ENCODE measurements around the gene FEV.

FEV gene

GRCh38 chr2:219001577-219002394 is 16.8 kb upstream of the FEV start:
- no peak for TF ChIP-seq CTCF (conservative IDR thresholded peaks at IDR 0.05)
- peak overlapping the region; percentile 97 for H3K27ac ChIP-seq

- peak overlapping the region; percentile 97 for H3K27ac ChIP-seq
- no peak for TF ChIP-seq CTCF (conservative IDR thresholded peaks at IDR 0.05)
Observed at GRCh38 chr2:219001100-219001576, 16.2 kb upstream of the FEV start.

- H3K27ac ChIP-seq, result peak overlapping the region; percentile 97
Observed at GRCh38 chr2:219000569-219000960, 15.6 kb upstream of the FEV start.

GRCh38 chr2:218999881-219000568 is 15.0 kb upstream of the FEV start:
- no peak for TF ChIP-seq CTCF (conservative IDR thresholded peaks at IDR 0.05)
- H3K27ac ChIP-seq, result peak overlapping the region; percentile 97

More at GRCh38 chr2:219000569-219000960, 15.6 kb upstream of the FEV start:
- TF ChIP-seq CTCF (conservative IDR thresholded peaks at IDR 0.05), result no peak

- peak overlapping the region; percentile 97; the same call in 1 of the 2 replicates for H3K27ac ChIP-seq
- no peak for TF ChIP-seq CTCF (conservative IDR thresholded peaks at IDR 0.05)
Observed at GRCh38 chr2:218999021-218999880, 14.3 kb upstream of the FEV start.

- TF ChIP-seq CTCF (conservative IDR thresholded peaks at IDR 0.05), result no peak
- no peak overlapping the region for H3K27ac ChIP-seq
Observed at GRCh38 chr2:218998414-218999002, 13.5 kb upstream of the FEV start.

All from VCaP (cell line).